H1 (cell line): ENCODE data around the gene MRPL50. TPM values are rescaled to one million over a fixed set of nuclear protein-coding genes. Genes with fewer than 3 reads are reported as not detected.

Source experiments
- CTCF ChIA-PET: fragments of 300-600 bp; sonication (Branson Sonifier 250); formaldehyde crosslinking; loops from one replicate; lab custom pipeline; 2021; ENCODE audit not compliant: partially characterized antibody; lab: Charles Lee
- POLR2A ChIA-PET: fragments of 300-600 bp; sonication (Branson Sonifier 250); formaldehyde crosslinking; loops from one replicate; lab custom pipeline; 2021; ENCODE audit warnings: inconsistent platforms; ENCODE audit not compliant: partially characterized antibody; lab: Charles Lee
- DNase-seq, 2 experiments: peaks; one replicate each; pipeline versions ENCODE4 v3.0.0 to v3.0.0-alpha.2; 2010 to 2022; ENCODE audit warnings: low spot score in 2 of 2, low read depth in 1 of 2, mixed read lengths in 1 of 2
- FAIRE-seq: peaks from 2 replicates; lab custom pipeline; 2011; peaks lifted over from hg19 to GRCh38; lab: Jason Lieb, UNC
- H2AFZ ChIP-seq: 2 replicates; pipeline ENCODE4 v1.8.1; 2012; ENCODE audit warnings: low read length, inconsistent platforms
- H2AK5ac ChIP-seq: 2 replicates; pipeline ENCODE4 v1.6.1; 2013; ENCODE audit warnings: low read depth, low read length
- H2BK120ac ChIP-seq: replicated peaks from 2 replicates; pipeline ENCODE3; 2013; ENCODE audit warnings: low read depth, low read length, inconsistent platforms
- H2BK12ac ChIP-seq: 2 replicates; pipeline ENCODE4 v1.6.1; 2013; ENCODE audit warnings: low read depth, low read length
- H2BK15ac ChIP-seq: 2 replicates; pipeline ENCODE4 v1.6.1; 2013; ENCODE audit warnings: low read length
- H2BK20ac ChIP-seq: 2 replicates; pipeline ENCODE4 v1.6.1; 2013; ENCODE audit warnings: low read length
- H2BK5ac ChIP-seq: 2 replicates; pipeline ENCODE4 v1.6.1; 2013; ENCODE audit warnings: low read depth, low read length
- H3K14ac ChIP-seq: 2 replicates; pipeline ENCODE4 v1.6.1; 2013; ENCODE audit warnings: inconsistent platforms; ENCODE audit not compliant: insufficient read length
- H3K18ac ChIP-seq: 2 replicates; pipeline ENCODE4 v1.6.1; 2013; ENCODE audit warnings: low read length; ENCODE audit errors: extremely low read depth
- H3K23ac ChIP-seq: 2 replicates; pipeline ENCODE4 v1.6.1; 2013; ENCODE audit warnings: inconsistent platforms; ENCODE audit not compliant: insufficient read length
- H3K23me2 ChIP-seq: 2 replicates; pipeline ENCODE4 v1.6.1; 2013; ENCODE audit warnings: low read depth, low read length
- H3K27ac ChIP-seq: 2 replicates; pipeline ENCODE4 v1.6.1; 2011; ENCODE audit warnings: low read depth, low read length, inconsistent platforms
- H3K27me3 ChIP-seq, 4 experiments: replicated peaks in 1 of 4; 1 replicate in 1 of 4; 2 replicates in 3 of 4; pipeline versions ENCODE4 v1.6.1 to v1.8.1; 2011 to 2013; ENCODE audit warnings: low read length in 3 of 4, mild to moderate bottlenecking in 3 of 4, inconsistent platforms in 2 of 4, mixed read lengths in 2 of 4, moderate library complexity in 1 of 4; ENCODE audit not compliant: control insufficient read depth in 3 of 4, insufficient read depth in 3 of 4; ENCODE audit errors: extremely low read depth in 1 of 4
- H3K36me3 ChIP-seq, 4 experiments: 2 replicates each; pipeline versions ENCODE4 v1.6.1 to v1.8.1; 2011 to 2013; ENCODE audit warnings: mild to moderate bottlenecking in 4 of 4, low read length in 3 of 4, moderate library complexity in 2 of 4, control low read depth in 1 of 4, inconsistent platforms in 1 of 4; ENCODE audit not compliant: insufficient read depth in 4 of 4, control insufficient read depth in 2 of 4
- H3K4ac ChIP-seq: replicated peaks from 2 replicates; pipeline ENCODE3; 2013; ENCODE audit warnings: low read length, low read depth, mixed read lengths, inconsistent platforms; ENCODE audit not compliant: insufficient read length
- H3K4me1 ChIP-seq, 4 experiments: replicated peaks in 1 of 4; 1 replicate in 1 of 4; 2 replicates in 3 of 4; pipeline versions ENCODE4 v1.6.1 to v1.8.1; 2011 to 2013; ENCODE audit warnings: low read length in 3 of 4, inconsistent platforms in 2 of 4, mixed read lengths in 1 of 4; ENCODE audit not compliant: insufficient read depth in 4 of 4, control insufficient read depth in 3 of 4
- H3K4me2 ChIP-seq, 2 experiments: 2 replicates each; pipeline versions ENCODE4 v1.6.1 to v1.8.1; 2011 to 2013; ENCODE audit warnings: low read depth in 2 of 2, low read length in 2 of 2, control low read depth in 1 of 2, inconsistent platforms in 1 of 2, mild to moderate bottlenecking in 1 of 2; ENCODE audit not compliant: insufficient read depth in 1 of 2
- H3K4me3 ChIP-seq, 4 experiments: fragments of 200-600, 300-600 bp in 1 of 4; sonication (generic), shearing (Covaris generic), sonication (Bioruptor Twin) in 1 of 4; 2 replicates each; pipeline versions ENCODE4 v1.5.1 to v1.8.1; 2011 to 2016; ENCODE audit warnings: low read length in 4 of 4, low read depth in 3 of 4, control low read depth in 2 of 4, inconsistent platforms in 2 of 4, mild to moderate bottlenecking in 2 of 4, mixed read lengths in 1 of 4, moderate library complexity in 1 of 4; ENCODE audit not compliant: insufficient read depth in 2 of 4; ENCODE audit errors: extremely low read depth in 1 of 4
- H3K56ac ChIP-seq: replicated peaks from 2 replicates; pipeline ENCODE3; 2013; ENCODE audit warnings: low read depth, mild to moderate bottlenecking, mixed read lengths, low read length, inconsistent platforms; ENCODE audit not compliant: insufficient read length
- H3K79me1 ChIP-seq: 2 replicates; pipeline ENCODE4 v1.6.1; 2013; ENCODE audit warnings: low read depth, low read length, control low read depth
- H3K79me2 ChIP-seq, 2 experiments: 2 replicates each; pipeline versions ENCODE4 v1.6.1 to v1.8.1; 2012 to 2013; ENCODE audit warnings: low read length in 2 of 2, mild to moderate bottlenecking in 2 of 2, inconsistent platforms in 1 of 2; ENCODE audit not compliant: insufficient read depth in 2 of 2, control insufficient read depth in 1 of 2
- H3K9ac ChIP-seq, 4 experiments: replicated peaks in 1 of 4; 1 replicate in 1 of 4; 2 replicates in 3 of 4; pipeline versions ENCODE4 v1.6.1 to v1.8.1; 2011 to 2013; ENCODE audit warnings: low read depth in 3 of 4, low read length in 3 of 4, control low read depth in 2 of 4, mild to moderate bottlenecking in 2 of 4, moderate library complexity in 2 of 4, inconsistent platforms in 1 of 4; ENCODE audit errors: extremely low read depth in 1 of 4
- H3K9me3 ChIP-seq, 2 experiments: 2 replicates each; pipeline versions ENCODE4 v1.6.1 to v1.8.1; 2012 to 2013; ENCODE audit warnings: mild to moderate bottlenecking in 2 of 2, moderate library complexity in 2 of 2, control low read depth in 1 of 2, inconsistent platforms in 1 of 2, low read depth in 1 of 2, low read length in 1 of 2, mixed read lengths in 1 of 2; ENCODE audit not compliant: insufficient read depth in 2 of 2
- H4K20me1 ChIP-seq, 2 experiments: replicated peaks in 1 of 2; 2 replicates each; pipeline versions ENCODE3 to v1.8.1; 2011 to 2013; ENCODE audit warnings: inconsistent platforms in 2 of 2, low read length in 2 of 2, mild to moderate bottlenecking in 1 of 2; ENCODE audit not compliant: insufficient read depth in 2 of 2, control insufficient read depth in 1 of 2
- H4K5ac ChIP-seq: 2 replicates; pipeline ENCODE4 v1.6.1; 2013; ENCODE audit warnings: low read length, low read depth, mixed read lengths, inconsistent platforms; ENCODE audit not compliant: insufficient read length
- H4K8ac ChIP-seq: 2 replicates; pipeline ENCODE4 v1.8.0; 2013; ENCODE audit warnings: mild to moderate bottlenecking, moderate library complexity, low read length, inconsistent platforms; ENCODE audit not compliant: insufficient read depth; ENCODE audit errors: extremely low read depth
- H4K91ac ChIP-seq: replicated peaks from 2 replicates; pipeline ENCODE3; 2013; ENCODE audit warnings: low read length, mixed read lengths, inconsistent platforms; ENCODE audit not compliant: insufficient read length
- FOSL1 ChIP-seq: IDR thresholded peaks from 2 replicates; pipeline ENCODE4 v1.6.1; 2011; ENCODE audit warnings: mild to moderate bottlenecking, low read depth, low read length, moderate library complexity; ENCODE audit not compliant: insufficient read depth
- HDAC6 ChIP-seq: IDR thresholded peaks from one replicate; pipeline ENCODE4 v1.7.1; 2012; ENCODE audit warnings: low read depth, mild to moderate bottlenecking, inconsistent platforms, low read length, moderate library complexity
- JUN ChIP-seq: IDR thresholded peaks from 2 replicates; pipeline ENCODE4 v1.6.1; 2011; ENCODE audit warnings: low read depth, mild to moderate bottlenecking, improper control_type of control experiment, low read length
- KDM4A ChIP-seq: IDR thresholded peaks from one replicate; pipeline ENCODE4 v1.7.1; 2012; ENCODE audit warnings: low read depth, mild to moderate bottlenecking, moderate library complexity, low read length, inconsistent platforms; ENCODE audit not compliant: severe bottlenecking
- PHF8 ChIP-seq: fragments of 200-600 bp; sonication (generic); conservative IDR thresholded peaks from 2 replicates; pipeline ENCODE4 v1.7.1; 2012; ENCODE audit warnings: low read depth, mild to moderate bottlenecking, inconsistent platforms, low read length, moderate library complexity
- RXRA ChIP-seq: IDR thresholded peaks from 2 replicates; pipeline ENCODE4 v1.6.1; 2011; ENCODE audit warnings: low read depth, mild to moderate bottlenecking, low read length, moderate library complexity; ENCODE audit not compliant: insufficient read depth
- SP2 ChIP-seq: IDR thresholded peaks from 2 replicates; pipeline ENCODE4 v1.6.1; 2012; ENCODE audit warnings: mild to moderate bottlenecking, low read length, inconsistent platforms
- WGBS, 2 experiments: shearing (Covaris generic) in 1 of 2; methylation state at CpG; one replicate each; pipeline versions ENCODE4 v1.1.6 to v1.1.7; 2013 to 2015; ENCODE audit warnings: low lambda C conversion rate in 2 of 2, mixed read lengths in 2 of 2, inconsistent platforms in 1 of 2, low coverage in 1 of 2, missing lambda C conversion rate in 1 of 2; ENCODE audit not compliant: insufficient replicate concordance in 2 of 2, insufficient coverage in 1 of 2, insufficient read length in 1 of 2; ENCODE audit errors: extremely low coverage in 1 of 2, missing lambda C conversion rate in 1 of 2; 5-methylcytosine and 5-hydroxymethylcytosine counted together
- polyA plus RNA-seq, 7 experiments: library from polyadenylated mRNA; depleted of rRNA in 3 of 7; stranded (reverse) in 5 of 7; unstranded in 2 of 7; fragments of >200 nt in 5 of 7; fragments of 200-250 nt in 2 of 7; gene quantifications; 1 replicate in 5 of 7; 2 replicates in 1 of 7; 4 replicates in 1 of 7; pipeline versions ENCODE4 v1.2.1 to v1.2.3, GENCODE V29; 2011 to 2013; ENCODE audit warnings: missing spikeins in 2 of 7, mixed read lengths in 2 of 7
- total RNA-seq: library from RNA; stranded (reverse); fragmentation: NEBNext Ultra II Directional; extraction: Animal tissue kit (Norgen Biotek cat#: 25700); gene quantifications from 2 replicates; pipeline ENCODE4 v1.2.1, GENCODE V29; 2021
- TF ChIP-seq, protein P1 (sequence below): IDR thresholded peaks from 2 replicates; pipeline ENCODE4 v1.6.1; 2012; ENCODE audit warnings: inconsistent platforms
- TF ChIP-seq, protein P2 (sequence below), 3 experiments: IDR thresholded peaks; 1 replicate in 2 of 3; 2 replicates in 1 of 3; pipeline versions ENCODE4 v1.5.1 to v1.6.1; 2011; ENCODE audit warnings: low read length in 3 of 3, mild to moderate bottlenecking in 3 of 3, inconsistent platforms in 2 of 3, low read depth in 1 of 3, moderate library complexity in 1 of 3; ENCODE audit not compliant: insufficient read depth in 1 of 3; ENCODE audit errors: control extremely low read depth in 1 of 3

MRPL50 gene
- total and polyA plus RNA-seq, 2 of the 8 experiments (the other 6 are each of a cell fraction or from before 2014, with no cell fraction given): 17.8 to 25.1 TPM

DNA sequence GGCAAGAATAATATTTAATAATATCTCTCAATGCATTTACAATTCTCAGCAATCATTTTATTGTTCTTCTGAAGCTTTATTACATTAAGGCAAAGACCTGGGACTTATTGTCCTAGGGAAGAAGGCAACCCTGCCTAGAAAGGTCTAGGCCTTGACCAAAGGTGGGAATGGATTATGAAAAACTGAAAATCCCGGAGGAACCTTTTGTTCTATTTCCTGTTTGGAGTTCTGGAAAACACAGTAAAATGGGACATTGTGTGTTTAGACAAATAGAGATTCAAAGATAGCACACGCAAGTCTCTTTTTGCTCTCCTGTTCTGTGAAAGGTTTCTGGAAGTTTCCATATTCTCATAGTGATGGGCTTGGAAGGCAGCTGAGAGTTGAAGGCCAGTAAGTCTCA lies 44.7 kb downstream of the MRPL50 start:
- no peak for DNase-seq
- Histone ChIP-seq H3K23ac (no peak overlapping the region), H2BK15ac (no peak overlapping the region), H3K4me1 (no peaks in the 10 kb centered on the region), H3K79me2 (no peaks in the 10 kb centered on the region), H3K23me2 (no peaks in the 10 kb centered on the region), H2BK5ac (no peak overlapping the region), H4K91ac (no peak overlapping the region), H3K9me3 (no peaks in the 10 kb centered on the region), H2AFZ (no peak overlapping the region), H3K4ac (no peak overlapping the region), H2AK5ac (no peak overlapping the region), H3K14ac (no peak overlapping the region), H4K8ac (no peak overlapping the region), H3K4me3 (no peak overlapping the region), H3K79me1 (no peaks in the 10 kb centered on the region), H3K9ac (no peak overlapping the region), H3K27ac (no peak overlapping the region), H4K5ac (no peak overlapping the region), H2BK12ac (no peak overlapping the region), H3K36me3 (no peaks in the 10 kb centered on the region), H2BK120ac (no peak overlapping the region), H3K4me2 (no peak overlapping the region), H4K20me1 (no peaks in the 10 kb centered on the region), H3K27me3 (no peaks in the 10 kb centered on the region), H2BK20ac (no peak overlapping the region), H3K56ac (no peak overlapping the region), H3K18ac (no peak overlapping the region)
- TF ChIP-seq RXRA (no peak), SP2 (no peak), JUN (no peak), PHF8 (no peak), FOSL1 (no peak), KDM4A (no peak), HDAC6 (no peak)
- TF ChIP-seq, protein P1, sequence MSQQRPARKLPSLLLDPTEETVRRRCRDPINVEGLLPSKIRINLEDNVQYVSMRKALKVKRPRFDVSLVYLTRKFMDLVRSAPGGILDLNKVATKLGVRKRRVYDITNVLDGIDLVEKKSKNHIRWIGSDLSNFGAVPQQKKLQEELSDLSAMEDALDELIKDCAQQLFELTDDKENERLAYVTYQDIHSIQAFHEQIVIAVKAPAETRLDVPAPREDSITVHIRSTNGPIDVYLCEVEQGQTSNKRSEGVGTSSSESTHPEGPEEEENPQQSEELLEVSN: no peak
- TF ChIP-seq, protein P2, sequence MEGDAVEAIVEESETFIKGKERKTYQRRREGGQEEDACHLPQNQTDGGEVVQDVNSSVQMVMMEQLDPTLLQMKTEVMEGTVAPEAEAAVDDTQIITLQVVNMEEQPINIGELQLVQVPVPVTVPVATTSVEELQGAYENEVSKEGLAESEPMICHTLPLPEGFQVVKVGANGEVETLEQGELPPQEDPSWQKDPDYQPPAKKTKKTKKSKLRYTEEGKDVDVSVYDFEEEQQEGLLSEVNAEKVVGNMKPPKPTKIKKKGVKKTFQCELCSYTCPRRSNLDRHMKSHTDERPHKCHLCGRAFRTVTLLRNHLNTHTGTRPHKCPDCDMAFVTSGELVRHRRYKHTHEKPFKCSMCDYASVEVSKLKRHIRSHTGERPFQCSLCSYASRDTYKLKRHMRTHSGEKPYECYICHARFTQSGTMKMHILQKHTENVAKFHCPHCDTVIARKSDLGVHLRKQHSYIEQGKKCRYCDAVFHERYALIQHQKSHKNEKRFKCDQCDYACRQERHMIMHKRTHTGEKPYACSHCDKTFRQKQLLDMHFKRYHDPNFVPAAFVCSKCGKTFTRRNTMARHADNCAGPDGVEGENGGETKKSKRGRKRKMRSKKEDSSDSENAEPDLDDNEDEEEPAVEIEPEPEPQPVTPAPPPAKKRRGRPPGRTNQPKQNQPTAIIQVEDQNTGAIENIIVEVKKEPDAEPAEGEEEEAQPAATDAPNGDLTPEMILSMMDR (IDR thresholded peaks at IDR 0.05; ENCODE audit: control extremely low read depth in 1 of 3, insufficient read depth in 1 of 3, low read depth in 1 of 3, low read length in 3 of 3): no peak
- ChIA-PET POLR2A (no interaction called here), CTCF (interaction anchor here (0.5 kb wide), 1 partner anchor 400 kb away, joined by 3 read pairs; no protein-coding TSS in a partner anchor)
- 91% methylated on average over 2 of the region's 2 CpGs; no CpG with 5 or more reads in 1 of the 2 experiments for WGBS, 2 experiments
- no peak for FAIRE-seq
